Keratinocyte (primary cell): ENCODE data around the gene RFTN1.

ENCODE experiments used
- CTCF ChIP-seq, 3 experiments: IDR thresholded peaks in 1 of 3; conservative IDR thresholded peaks in 1 of 3; optimal IDR thresholded peaks in 1 of 3; 2 replicates in 2 of 3; 3 replicates in 1 of 3; pipeline versions ENCODE3 to v1.5.1; 2011; ENCODE audit warnings: low read length in 3 of 3, mild to moderate bottlenecking in 3 of 3, moderate library complexity in 2 of 3, control low read depth in 1 of 3, inconsistent platforms in 1 of 3; ENCODE audit not compliant: insufficient read depth in 2 of 3; ENCODE audit errors: extremely low read depth in 1 of 3
- EZH2 ChIP-seq: IDR thresholded peaks from one replicate; pipeline ENCODE4 v1.6.1; 2012; ENCODE audit warnings: inconsistent platforms, mild to moderate bottlenecking, low read length, moderate library complexity

DNA sequence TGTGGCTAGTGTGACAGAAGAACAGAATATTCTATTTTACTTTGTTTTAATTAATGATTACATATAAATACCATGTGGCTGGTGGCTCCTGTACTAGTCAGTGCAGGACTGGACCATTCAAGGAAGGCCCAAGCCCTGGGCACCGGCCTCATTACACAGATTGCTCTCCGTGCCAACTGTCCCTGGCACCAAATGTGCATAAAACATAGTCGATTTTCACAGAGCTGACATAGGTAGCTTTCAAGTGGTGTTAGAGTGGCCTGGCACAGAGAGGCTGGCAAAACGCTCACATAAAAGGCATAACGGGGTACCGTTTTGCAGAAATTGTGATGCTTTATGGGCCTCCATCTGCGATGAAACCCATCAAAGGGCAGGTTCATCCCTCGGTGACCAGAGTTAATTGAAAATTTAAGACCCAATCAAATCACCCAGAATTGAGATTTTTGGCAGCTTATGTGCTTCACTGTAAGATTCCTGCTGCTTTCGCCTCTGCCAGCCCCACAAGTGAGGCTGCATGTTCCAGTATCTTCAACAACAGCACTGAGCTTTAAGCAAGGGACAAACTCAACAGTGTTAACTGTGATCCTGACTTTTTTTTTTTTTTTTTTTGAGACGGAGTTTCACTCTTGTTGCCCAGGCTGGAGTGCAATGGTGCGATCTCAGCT, 25.9 kb downstream of the RFTN1 start:
- no peak for TF ChIP-seq CTCF (optimal IDR thresholded peaks at IDR 0.05 in 1 of 3, IDR thresholded peaks at IDR 0.05 in 1 of 3, conservative IDR thresholded peaks at IDR 0.05 in 1 of 3; ENCODE audit: extremely low read depth in 1 of 3, insufficient read depth in 2 of 3, low read length in 3 of 3)
- no peak for TF ChIP-seq EZH2
